Stimulated activated effector memory CD8-positive, alpha-beta T cell treated with anti-CD3 and anti-CD28 coated beads, Interleukin-12 subunit alpha, Interleukin-12 subunit beta, amount 100 ng/mL, for 72 hours (primary cell): ENCODE results near the gene PRAMEF33.
"Not testable (repeated sequence)": the region's sequence is repeated elsewhere in the genome, so short reads cannot be mapped to it uniquely, and the experiment has no call there.

ENCODE experiments used
- ATAC-seq: fragments of 150-1000 bp; cut with Tn5 transposase; 2 replicates; pipeline ENCODE4 v1.10.0; 2021
- DNase-seq, 2 donors: peaks; one replicate each; pipeline ENCODE4 v3.0.0; 2021 to 2022; ENCODE audit warnings: low spot score in 2 of 2
- H3K27ac Mint-ChIP-seq: one replicate; pipeline ENCODE4 v1.8.0; 2022; ENCODE audit warnings: mild to moderate bottlenecking, mixed read lengths
- H3K36me3 Mint-ChIP-seq: one replicate; pipeline ENCODE4 v1.8.0; 2022; ENCODE audit warnings: mild to moderate bottlenecking, mixed read lengths
- H3K4me1 Mint-ChIP-seq: one replicate; pipeline ENCODE4 v1.8.0; 2022; ENCODE audit warnings: mixed read lengths
- H3K4me3 Mint-ChIP-seq: one replicate; pipeline ENCODE4 v1.8.0; 2022; ENCODE audit warnings: mild to moderate bottlenecking, mixed read lengths
- H3K9me3 Mint-ChIP-seq: one replicate; pipeline ENCODE4 v1.8.0; 2022; ENCODE audit warnings: mixed read lengths

The PRAMEF33 gene, protein sequence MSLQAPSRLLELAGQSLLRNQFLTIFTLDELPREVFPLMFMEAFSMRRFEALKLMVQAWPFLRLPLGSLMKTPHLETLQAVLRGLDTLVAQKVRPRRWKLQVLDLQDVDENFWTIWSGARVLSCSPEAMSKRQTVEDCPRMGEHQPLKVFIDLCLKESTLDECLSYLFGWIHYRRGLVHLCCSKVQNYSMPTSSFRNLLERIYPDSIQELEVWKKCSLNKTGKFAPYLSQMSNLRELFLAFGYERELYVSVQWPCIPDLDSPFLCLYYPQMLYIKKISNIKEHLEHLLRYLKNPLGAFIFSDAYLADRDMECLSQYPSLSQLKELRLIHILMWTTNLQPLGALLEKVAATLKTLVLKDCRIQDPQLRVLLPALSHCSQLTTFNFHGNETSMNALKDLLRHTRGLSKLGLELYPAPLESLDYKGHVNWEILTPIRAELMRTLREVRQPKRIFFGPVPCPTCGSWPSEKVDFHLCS

DNA sequence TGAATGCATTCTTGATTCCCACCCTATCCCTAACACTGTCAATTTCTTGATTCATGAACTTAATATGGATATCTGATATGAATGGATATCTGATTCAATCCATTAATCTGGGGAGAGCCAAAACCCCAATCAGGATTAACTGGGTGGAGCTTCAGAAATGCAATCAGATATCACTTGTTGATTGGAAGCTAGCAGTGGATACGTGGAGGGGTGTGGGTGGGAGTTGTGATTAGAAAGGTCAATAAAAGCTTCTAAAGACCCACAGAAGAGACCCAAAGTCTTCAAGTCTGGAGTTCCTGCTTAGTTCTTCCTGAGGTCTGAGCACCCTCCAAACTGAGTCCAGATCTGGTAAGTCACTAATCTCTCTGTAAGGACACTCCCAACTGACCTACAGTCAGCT is at the start of gene PRAMEF33:
PRAMEF33 (plus strand) TSS at position 301 of the 400 bp plus-strand sequence. CDS start 2,416 bp downstream, outside the sequence.
- H3K4me1 Mint-ChIP-seq, H3K4me3 Mint-ChIP-seq, ATAC-seq, H3K27ac Mint-ChIP-seq, H3K9me3 Mint-ChIP-seq, H3K36me3 Mint-ChIP-seq, DNase-seq: not testable (repeated sequence)

- not testable (repeated sequence) for ATAC-seq, DNase-seq, H3K36me3 Mint-ChIP-seq, H3K4me3 Mint-ChIP-seq, H3K9me3 Mint-ChIP-seq, H3K27ac Mint-ChIP-seq, H3K4me1 Mint-ChIP-seq
Measured at GRCh38 chr1:13253898-13254297, 49.4 kb upstream of the PRAMEF33 start, which contains the start of gene PRAMEF5. Gene PRAMEF5 (plus strand): TSS chr1:13254198. CDS start chr1:13259269, 5,071 bp downstream.

DNA sequence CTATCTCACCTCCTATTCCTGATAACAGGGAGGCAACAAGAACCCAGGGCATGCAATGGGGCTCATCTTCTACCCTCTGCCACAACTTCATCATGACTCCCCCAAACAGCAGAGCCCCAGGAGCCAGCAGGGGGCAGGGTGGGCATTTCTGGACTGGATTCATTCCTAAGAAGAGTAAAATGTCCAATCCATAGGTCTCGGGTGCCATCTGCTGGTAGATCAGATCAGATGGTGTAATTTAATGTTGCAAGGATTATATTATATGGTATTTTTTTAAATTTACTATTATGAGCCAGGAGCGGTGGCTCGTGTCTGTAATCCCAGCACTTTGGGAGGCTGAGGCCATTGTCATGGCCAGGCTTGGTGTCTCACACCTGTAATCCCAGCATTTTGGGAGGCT is 38.2 kb upstream of the PRAMEF33 start:
- ATAC-seq, H3K36me3 Mint-ChIP-seq, H3K4me1 Mint-ChIP-seq, H3K9me3 Mint-ChIP-seq, H3K4me3 Mint-ChIP-seq, DNase-seq, H3K27ac Mint-ChIP-seq: not testable (repeated sequence)

DNA sequence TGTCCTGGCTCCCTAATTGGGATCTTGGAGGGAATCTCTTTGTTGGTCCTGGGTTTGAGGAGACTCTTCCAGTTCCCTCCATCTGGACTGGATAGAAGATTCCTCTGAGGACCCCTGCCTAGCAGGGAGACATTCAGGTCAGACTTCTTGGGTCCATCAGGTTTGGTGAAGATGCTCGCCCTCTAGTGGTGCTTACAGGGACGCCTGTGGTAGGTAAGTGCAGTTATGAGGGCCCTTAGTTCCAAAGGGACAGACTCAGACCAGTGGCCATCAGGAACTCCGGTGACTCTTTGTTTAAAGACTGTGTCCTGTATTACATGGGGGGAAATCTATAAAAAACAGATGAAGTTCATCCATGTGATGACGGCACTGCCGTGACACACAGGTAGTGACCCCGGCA is 26.3 kb upstream of the PRAMEF33 start:
- not testable (repeated sequence) for H3K36me3 Mint-ChIP-seq, H3K4me3 Mint-ChIP-seq, H3K9me3 Mint-ChIP-seq, H3K4me1 Mint-ChIP-seq, DNase-seq, H3K27ac Mint-ChIP-seq
- peak; percentile 22 for ATAC-seq

- ATAC-seq, result not testable (repeated sequence)
Measured at GRCh38 chr1:13279617-13280016, 23.7 kb upstream of the PRAMEF33 start.

GRCh38 chr1:13285037-13285436 is 18.3 kb upstream of the PRAMEF33 start, which contains the start of gene PRAMEF8:
Gene PRAMEF8 (minus strand): TSS chr1:13285137. CDS start chr1:13284091, 1,046 bp downstream.
- not testable (repeated sequence) for H3K4me1 Mint-ChIP-seq, H3K9me3 Mint-ChIP-seq, H3K27ac Mint-ChIP-seq, DNase-seq, H3K36me3 Mint-ChIP-seq, ATAC-seq, H3K4me3 Mint-ChIP-seq

More at GRCh38 chr1:13279617-13280016, 23.7 kb upstream of the PRAMEF33 start:
- not testable (repeated sequence) for H3K9me3 Mint-ChIP-seq, H3K27ac Mint-ChIP-seq, H3K36me3 Mint-ChIP-seq, H3K4me3 Mint-ChIP-seq, H3K4me1 Mint-ChIP-seq, DNase-seq

DNA sequence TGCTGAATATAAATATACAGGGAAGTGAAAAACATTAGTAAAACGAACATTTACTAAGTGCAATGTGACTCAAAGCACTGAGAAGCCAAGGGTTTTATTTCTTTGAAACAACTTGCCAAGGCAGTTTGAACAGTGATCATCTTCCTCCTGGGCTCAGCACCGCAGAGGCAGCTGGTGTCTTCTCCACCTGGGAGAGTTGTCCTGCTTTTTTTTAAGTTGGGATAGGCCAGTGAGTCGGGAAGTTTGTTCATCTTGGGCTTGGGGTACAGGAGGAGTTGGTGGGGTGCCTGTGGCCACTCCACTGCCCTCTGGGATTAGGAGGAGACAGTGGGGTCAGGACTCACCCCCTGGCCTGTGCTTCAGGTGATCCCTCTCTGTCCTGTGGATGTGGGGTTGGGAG is 14.3 kb upstream of the PRAMEF33 start:
- not testable (repeated sequence) for H3K4me1 Mint-ChIP-seq, H3K36me3 Mint-ChIP-seq, H3K4me3 Mint-ChIP-seq, DNase-seq, H3K9me3 Mint-ChIP-seq, H3K27ac Mint-ChIP-seq
- ATAC-seq, result peak; percentile 19

DNA sequence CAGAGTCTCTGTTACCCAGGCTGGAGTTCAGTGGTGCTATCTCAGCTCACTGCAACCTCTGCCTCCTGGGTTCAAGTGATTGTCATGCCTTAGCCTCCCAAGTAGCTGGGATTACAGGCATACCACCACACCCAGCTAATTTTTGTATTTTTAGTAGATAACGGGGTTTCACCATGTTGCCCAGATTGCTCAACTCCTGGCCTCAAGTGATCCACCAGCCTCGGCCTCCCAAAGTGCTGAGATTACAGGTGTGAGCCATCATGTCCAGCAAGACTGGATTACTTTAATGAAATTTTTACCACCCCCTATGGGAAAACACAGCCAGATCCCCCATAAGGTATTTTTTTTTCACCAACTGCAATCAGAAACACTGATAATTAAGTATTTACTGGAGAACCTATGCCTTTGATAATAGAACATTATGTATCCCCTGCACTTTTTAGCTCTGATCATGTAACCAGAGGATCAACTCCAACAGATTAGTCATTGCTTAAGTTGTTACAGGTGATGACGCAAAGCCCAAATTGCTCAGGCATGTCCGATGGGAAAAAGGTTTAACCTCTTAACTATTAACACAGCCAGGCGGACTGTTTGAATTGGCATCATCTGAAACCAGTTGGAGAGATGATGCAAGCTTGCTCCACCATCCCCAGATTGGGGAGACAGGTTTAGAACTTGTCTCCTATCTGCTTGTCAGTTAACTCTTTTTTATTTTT is 6.0 kb upstream of the PRAMEF33 start:
- H3K4me3 Mint-ChIP-seq, H3K36me3 Mint-ChIP-seq, ATAC-seq, H3K9me3 Mint-ChIP-seq, H3K4me1 Mint-ChIP-seq, DNase-seq, H3K27ac Mint-ChIP-seq: not testable (repeated sequence)

- not testable (repeated sequence) for H3K4me3 Mint-ChIP-seq, H3K4me1 Mint-ChIP-seq
Measured at GRCh38 chr1:13298699-13299098, 4.6 kb upstream of the PRAMEF33 start.

DNA sequence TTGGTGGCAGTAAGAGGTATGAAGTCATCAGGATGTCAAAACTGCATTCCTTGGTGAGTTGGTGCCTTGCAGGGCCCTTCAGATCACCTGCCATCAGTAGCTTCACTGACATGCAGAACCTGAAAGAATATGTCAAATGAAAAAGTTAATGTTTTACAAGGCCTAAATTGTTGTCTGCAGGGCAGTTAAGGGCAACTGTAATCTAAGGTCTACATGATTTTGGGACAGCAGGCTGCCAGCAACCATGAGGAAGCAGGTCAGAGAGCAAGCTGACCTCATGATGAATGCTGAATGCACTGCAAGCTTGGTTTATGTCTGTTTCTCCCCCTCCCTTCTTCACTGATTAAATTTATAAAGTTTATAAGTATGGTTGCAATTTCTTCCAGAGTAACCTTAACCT is 1.1 kb upstream of the PRAMEF33 start:
- not testable (repeated sequence) for H3K27ac Mint-ChIP-seq, H3K4me3 Mint-ChIP-seq, H3K9me3 Mint-ChIP-seq, H3K4me1 Mint-ChIP-seq, ATAC-seq, H3K36me3 Mint-ChIP-seq, DNase-seq

More at GRCh38 chr1:13298699-13299098, 4.6 kb upstream of the PRAMEF33 start:
- DNase-seq, ATAC-seq, H3K9me3 Mint-ChIP-seq, H3K27ac Mint-ChIP-seq, H3K36me3 Mint-ChIP-seq: not testable (repeated sequence)

DNA sequence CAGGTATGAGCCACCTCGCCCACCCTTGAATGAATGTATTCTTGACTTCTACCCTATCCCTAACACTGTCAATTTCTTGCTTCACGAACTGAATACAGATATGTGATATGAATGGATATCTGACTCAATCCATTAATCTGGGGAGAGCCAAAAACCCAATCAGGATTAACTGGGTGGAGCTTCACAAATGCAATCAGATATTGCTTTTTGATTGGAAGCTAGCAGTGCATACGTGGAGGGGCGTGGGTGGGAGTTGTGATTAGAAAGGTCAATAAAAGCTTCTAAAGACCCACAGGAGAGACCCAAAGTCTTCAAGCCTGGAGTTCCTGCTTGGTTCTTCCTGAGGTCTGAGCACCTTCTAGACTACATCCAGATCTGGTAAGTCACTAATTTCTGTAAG is 11.9 kb downstream of the PRAMEF33 start, which contains the start of gene PRAMEF15:
PRAMEF15 (plus strand) TSS at position 301 of the 400 bp plus-strand sequence. CDS start 2,827 bp downstream, outside the sequence.
- not testable (repeated sequence) for H3K27ac Mint-ChIP-seq, DNase-seq, H3K4me1 Mint-ChIP-seq, H3K9me3 Mint-ChIP-seq, ATAC-seq, H3K4me3 Mint-ChIP-seq, H3K36me3 Mint-ChIP-seq

GRCh38 chr1:13342496-13342895 is 39.2 kb downstream of the PRAMEF33 start:
- not testable (repeated sequence) for H3K4me3 Mint-ChIP-seq, H3K9me3 Mint-ChIP-seq, H3K4me1 Mint-ChIP-seq, DNase-seq, H3K36me3 Mint-ChIP-seq, H3K27ac Mint-ChIP-seq, ATAC-seq

DNA sequence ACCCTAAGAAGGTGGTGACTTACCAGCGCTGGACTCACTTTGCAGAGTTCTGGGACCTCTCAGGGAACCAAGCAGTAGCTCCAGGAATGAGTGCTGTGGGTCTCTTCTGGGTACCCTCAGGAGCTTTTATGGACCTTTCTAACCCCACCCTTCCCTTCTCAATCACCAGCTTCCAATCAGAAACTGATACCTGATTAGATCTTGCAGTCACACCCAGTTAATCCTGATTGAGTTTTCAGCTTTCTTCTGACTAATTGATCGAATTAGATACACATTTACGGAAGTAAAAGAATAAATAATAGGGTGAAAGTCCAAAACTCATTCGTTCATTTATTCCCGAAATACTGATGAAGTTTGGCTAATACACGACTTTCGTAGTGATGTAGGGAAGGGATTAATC is 43.7 kb downstream of the PRAMEF33 start, which contains the start of gene PRAMEF14:
PRAMEF14 (minus strand) TSS at position 101 of the 400 bp plus-strand sequence. CDS start 1,820 bp downstream, outside the sequence.
- H3K4me3 Mint-ChIP-seq, H3K27ac Mint-ChIP-seq, ATAC-seq, DNase-seq, H3K36me3 Mint-ChIP-seq, H3K9me3 Mint-ChIP-seq, H3K4me1 Mint-ChIP-seq: not testable (repeated sequence)

DNA sequence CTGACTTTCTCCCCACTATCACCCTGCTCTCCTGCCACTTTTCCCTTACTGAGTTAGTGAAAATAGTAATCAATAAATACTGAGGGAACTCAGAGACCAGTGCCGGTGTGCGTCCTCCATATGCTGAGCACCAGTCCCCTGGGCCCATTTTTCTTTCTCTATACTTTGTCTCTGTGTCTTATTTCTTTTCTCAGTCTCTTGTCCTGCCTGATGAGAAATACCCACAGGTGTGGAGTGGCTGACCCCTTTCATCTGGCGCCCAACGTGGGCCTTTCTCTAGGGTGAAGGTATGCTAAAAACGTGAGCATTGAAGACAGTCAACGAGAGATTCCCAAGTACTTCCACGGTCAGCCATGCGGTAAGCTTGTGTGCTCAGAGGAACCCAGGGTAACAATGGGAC is 50.1 kb downstream of the PRAMEF33 start:
- DNase-seq, H3K36me3 Mint-ChIP-seq, H3K27ac Mint-ChIP-seq, ATAC-seq, H3K4me1 Mint-ChIP-seq, H3K9me3 Mint-ChIP-seq, H3K4me3 Mint-ChIP-seq: not testable (repeated sequence)

DNA sequence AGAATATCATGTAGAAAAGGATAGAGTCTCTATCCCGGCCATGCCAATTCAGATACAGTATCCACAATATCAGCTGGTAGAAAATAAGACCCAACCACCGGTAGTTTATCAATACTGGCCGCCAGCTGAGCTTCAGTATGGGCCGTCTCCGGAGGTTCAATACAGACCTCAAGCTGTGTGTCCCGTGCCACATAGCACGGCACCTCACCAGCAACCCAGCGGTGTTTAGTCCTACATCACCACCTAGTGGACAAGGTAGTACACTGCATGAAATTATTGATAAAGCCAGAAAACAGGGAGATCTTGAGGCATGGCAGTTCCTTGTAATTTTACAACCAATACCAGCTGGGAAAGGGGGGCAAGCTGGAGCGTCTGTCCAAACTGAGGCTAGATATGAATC is 51.1 kb downstream of the PRAMEF33 start:
- H3K27ac Mint-ChIP-seq, H3K36me3 Mint-ChIP-seq, ATAC-seq, H3K9me3 Mint-ChIP-seq, H3K4me1 Mint-ChIP-seq, H3K4me3 Mint-ChIP-seq, DNase-seq: not testable (repeated sequence)
